HT-29 (cell line): Measurements from ENCODE around the gene CTH. TPM values are rescaled to one million over a fixed set of nuclear protein-coding genes. Genes with fewer than 3 reads are reported as not detected.
"Not testable (repeated sequence)": the region's sequence is repeated elsewhere in the genome, so short reads cannot be mapped to it uniquely, and the experiment has no call there.

Experiments used
- DNase-seq: peaks from one replicate; pipeline ENCODE4 v3.0.0-alpha.2; 2015; ENCODE audit warnings: low spot score
- total RNA-seq: library from RNA; depleted of rRNA; stranded (reverse); fragments of >200 nt; shearing (Covaris generic); gene quantifications from 2 replicates; pipeline ENCODE4 v1.2.3, GENCODE V29; 2014; rRNA removed

Gene CTH
- 1.0 and 4.9 TPM in 2 replicates for total RNA-seq

DNA sequence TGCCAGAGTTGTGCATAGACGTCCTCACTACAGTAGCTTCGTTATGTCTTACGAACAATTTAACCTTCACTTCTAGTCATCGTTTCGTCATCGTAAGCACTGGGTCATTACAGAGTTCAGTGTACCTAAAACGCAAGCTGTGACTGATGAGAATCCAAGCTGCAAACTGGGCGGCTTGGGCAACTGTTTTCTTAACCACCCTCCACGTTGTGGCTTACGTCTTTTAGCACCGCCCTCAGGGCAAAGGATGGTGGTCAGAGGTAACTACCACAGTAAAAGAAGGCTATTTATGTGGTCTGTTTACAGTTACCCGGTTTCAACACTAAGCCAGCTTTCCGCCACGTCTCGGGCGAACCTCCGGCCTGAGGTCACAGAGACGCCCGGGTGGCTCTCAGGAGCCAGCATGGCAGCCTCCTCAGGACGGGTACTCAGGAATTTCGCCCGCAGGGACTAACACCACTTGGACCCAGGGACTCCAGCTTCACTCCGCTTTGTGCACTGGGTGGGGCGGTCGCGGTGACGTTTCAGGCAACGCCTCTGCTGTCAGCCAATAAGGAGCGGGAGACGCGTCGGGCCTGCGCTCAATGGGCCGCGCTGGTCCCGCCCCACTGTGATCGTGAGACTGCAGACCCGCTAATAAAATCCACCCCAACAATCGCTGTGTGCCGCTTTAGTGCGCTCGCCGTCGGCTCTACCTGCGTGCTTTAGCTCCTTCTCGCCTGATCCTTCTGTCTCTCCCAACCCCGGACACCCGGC lies at the start of gene CTH:
TSS of gene CTH (plus strand) at position 665 of the 756 bp plus-strand sequence. CDS start 148 bp downstream, outside the sequence.
- DNase-seq, result peak; percentile 98

DNA sequence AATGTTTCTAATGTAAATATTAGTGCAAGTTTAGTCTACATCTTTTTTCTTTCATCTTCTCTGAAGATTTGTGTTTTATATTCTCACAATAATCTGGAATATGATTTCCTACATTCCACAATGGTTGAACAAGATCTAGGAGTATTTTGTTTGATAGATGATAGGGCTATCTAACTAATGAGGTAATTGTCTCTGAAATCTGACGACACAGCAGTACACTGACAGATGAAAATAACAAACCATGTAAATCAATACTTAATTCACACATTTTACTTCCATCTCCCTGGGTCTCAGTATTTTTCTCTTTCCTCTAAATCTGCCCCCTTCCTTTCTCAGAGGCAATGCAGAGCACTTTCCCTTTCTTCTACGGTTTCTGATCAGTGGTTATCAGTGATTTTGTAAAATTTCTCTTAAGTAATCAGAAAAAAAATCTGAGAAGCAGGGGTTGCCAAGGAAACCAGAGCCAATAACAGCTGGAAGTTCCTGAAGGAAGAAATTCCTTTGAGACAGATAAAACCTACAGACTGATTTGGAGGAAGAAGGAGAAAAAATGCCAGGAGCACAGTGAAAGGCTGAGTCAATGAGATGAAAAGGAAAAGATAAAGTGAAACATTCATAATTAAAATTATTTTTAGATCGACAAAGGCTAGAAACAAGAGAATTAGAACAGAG lies 49.2 kb upstream of the CTH start:
- no peak for DNase-seq

DNA sequence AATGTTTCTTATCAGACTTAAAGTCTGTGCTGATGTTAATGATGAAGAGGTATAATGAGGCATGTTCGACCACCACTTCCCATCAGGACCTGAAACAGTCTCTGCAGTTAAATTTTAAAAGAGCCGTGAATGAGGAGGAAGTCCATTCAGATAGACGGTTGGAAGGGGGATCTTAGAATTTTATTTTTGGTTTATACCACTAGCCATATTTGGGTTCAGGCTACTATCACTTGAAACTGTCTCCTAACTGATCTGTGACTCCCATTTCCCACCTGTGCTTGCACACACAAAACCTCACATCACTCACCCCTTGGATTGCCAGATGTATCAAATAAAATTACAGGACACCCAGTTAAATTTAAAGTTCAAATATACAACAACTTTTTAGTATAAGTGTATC lies 46.6 kb upstream of the CTH start:
- DNase-seq, result no peak

DNA sequence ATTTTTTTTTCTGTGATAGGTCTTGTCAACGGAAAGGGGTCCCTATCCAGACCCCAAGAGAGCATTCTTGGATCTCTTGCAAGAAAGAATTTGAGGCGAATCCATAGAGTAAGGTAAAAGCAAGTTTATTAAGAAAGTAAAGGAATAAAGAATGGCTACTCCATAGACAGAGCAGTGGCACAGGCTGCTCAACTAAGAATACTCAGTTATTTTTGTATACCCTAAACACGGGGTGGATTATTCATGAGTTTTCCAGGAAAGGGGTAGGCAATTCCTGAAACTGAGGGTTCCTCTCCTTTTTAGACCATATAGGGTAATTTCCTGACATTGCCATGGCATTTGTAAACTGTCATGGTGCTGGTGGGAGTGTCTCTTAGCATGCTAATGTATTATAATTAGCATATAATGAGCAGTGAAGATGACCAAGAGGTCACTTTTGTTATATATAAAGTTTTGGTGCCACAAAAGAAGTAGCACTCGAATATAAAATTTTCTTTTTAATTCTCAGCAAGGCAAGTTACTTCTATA lies 44.6 kb upstream of the CTH start:
- DNase-seq, result not testable (repeated sequence)

DNA sequence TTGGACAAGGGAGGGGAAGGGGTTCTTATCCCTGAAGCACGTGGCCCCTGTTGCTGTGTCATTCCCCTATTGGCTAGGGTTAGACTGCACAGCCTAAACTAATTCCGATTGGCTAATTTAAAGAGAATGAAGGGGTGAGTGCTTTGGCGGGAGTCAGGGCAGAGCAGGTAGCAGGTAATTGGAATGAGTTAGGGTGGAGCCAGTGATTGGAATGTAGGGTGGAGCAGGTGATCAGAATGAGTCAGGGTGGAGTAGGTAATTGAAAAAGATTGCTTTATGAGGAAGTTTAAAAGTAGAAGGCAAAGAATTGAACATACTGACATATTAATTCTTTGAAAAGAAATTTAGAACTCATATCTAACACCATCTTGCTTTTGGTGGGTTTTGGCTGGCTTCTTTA lies 44.1 kb upstream of the CTH start:
- peak; percentile 64 for DNase-seq

DNA sequence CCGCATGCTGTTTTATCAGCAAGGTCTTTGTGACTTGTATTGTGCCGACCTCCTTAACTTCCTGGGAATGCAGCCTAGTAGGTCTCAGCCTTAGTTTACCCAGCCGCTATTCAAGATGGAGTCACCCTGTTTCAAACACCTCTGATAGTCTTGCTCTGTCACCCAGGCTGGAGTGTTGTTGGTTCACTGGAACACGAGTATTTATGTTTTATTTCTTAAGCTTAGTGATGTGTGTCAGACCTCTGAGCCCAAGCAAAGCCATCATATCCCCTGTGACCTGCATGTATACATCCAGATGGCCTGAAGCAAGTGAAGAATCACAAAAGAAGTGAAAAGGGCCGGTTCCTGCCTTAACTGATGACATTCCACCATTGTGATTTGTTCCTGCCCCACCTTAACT lies 43.7 kb upstream of the CTH start:
- DNase-seq, result not testable (repeated sequence)

DNA sequence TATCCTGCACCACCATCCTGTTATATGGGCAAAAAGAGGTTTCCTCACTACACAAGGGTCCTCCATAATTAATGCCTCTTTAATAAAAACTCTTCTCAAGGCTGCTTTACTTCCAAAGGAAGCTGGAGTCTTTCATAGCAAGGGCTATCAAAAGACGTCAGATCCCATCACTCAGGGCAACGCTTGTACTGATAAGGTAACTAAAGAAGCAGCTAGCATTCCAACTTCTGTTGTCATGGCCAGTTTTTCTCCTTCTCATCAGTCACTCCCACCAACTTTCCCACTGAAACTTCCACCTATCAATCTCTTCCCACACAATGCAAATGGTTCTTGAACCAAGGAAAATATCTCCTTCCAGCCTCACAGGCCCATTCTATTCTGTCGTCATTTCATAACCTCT lies 39.5 kb upstream of the CTH start:
- not testable (repeated sequence) for DNase-seq

DNA sequence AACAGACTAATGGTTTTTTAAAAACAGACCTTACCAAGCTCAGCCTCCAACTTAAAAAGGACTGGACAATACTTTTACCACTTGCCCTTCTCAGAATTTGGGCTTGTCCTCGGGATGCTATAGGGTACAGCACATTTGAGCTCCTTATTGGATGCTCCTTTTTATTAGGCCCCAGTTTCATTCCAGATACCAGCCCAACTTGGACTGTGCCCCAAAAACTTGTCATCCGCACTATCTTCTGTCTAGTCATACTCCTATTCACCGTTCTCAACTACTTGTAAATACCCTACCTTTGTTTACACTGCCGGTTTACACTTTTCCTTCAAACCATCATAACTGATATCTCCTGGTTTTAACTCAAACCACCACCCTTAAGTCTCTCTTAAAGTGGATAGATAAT lies 38.6 kb upstream of the CTH start:
- DNase-seq, result no peak

DNA sequence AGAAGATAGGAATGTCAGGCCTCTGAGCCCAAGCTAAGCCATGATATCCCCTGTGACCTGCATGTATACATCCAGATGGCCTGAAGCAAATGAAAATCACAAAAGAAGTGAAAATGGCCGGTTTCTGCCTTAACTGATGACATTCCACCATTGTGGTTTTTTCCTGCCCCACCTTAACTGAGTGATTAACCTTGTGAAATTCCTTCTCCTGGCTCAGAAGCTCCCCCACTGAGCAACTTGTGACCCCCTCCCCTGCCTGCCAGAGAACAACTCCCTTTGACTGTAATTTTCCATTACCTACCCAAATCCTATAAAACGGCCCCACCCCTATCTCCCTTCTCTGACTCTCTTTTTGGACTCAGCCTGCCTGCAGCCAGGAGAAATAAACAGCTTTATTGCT lies 37.5 kb upstream of the CTH start:
- not testable (repeated sequence) for DNase-seq

DNA sequence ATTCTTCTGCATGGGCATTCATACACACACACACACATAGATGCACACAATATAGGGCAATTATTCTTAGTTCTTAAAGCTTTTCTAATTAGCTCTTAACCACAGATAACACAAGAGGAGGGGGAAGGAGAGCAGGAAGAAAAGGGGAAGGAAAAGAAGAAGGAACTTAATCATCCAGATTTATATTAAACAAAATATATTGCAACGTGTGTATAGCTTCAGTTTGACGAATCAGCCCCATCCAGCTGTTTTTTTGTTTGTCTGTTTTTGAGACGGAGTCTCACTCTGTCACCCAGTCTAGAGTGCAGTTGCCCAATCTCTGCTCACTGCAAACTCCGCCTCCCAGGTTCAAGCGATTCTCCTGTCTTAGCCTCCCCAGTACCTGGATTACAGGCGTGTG lies 34.9 kb upstream of the CTH start:
- no peak for DNase-seq

DNA sequence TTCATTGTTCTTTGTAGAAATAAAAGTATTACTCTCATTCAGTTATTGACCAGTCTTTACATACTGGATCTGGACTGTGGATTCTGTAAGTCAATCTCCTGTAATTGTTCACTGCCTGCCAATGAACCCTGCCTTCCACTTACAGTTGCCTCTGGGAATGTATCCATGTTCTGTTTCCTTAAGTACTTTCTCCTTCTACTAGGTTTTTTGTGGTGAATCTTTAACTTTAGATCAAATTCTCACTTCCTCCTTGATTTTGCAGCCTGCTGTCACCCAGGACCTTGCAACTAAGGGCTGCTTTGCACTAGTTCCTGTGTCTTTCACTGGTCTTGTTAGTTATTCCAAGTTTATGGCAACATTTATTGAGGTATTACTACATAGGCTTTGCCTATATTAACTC lies 28.4 kb upstream of the CTH start:
- no peak for DNase-seq

DNA sequence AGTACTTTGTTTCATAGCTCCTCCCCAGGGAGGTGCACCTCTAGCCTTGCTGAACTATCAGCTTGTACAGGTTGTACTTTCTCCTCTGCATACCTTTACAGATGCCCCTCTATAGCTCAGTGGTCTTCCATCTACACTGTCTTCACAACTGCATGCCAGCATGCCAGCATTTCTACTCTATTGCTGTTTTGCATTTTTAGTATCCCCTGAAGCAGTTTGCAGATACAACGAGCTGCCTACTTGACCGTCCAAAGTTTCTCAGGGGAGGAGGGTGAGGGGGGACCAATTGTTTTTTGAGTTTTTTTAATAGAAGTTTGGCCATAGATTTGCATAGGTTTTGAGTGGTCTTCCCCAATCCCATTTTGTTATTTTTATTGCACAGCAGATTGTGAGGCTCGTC lies 27.6 kb upstream of the CTH start:
- no peak for DNase-seq

DNA sequence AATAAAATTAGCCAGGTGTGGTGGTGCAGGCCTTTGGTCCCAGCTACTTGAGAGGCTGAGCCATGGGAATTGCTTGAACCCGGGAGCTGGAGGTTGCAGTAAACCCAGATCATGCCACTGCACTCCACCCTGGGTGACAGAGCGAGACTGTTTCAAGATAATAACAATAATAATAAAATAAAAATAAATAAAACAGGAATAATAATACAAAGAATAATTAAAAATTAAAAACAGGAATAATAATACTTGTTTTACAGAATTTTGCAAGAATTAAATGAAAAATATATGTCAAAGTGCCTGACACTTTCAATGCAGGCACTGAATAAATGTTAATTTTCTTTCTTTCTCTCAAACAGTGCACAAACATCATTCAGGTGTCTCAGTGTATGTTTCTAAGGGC lies 26.5 kb upstream of the CTH start:
- DNase-seq, result no peak

DNA sequence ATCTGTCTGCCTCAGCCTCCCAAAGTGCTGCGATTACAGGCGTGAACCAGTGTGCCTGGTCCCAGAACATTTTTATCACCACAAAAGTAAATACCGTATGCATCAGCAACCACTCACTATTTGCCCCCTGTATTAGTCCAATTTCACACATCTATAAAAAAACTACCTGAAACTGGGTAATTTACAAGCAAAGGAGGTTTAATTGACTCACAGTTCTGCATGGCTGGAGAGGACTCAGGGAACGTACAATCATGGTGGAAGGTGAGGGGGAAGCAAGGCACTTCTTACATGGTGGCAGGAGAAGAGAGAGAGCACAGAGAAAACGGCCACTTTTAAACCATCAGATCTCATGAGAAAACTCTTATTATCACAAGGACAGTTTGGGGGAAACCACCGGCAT lies 25.6 kb upstream of the CTH start:
- no peak for DNase-seq

DNA sequence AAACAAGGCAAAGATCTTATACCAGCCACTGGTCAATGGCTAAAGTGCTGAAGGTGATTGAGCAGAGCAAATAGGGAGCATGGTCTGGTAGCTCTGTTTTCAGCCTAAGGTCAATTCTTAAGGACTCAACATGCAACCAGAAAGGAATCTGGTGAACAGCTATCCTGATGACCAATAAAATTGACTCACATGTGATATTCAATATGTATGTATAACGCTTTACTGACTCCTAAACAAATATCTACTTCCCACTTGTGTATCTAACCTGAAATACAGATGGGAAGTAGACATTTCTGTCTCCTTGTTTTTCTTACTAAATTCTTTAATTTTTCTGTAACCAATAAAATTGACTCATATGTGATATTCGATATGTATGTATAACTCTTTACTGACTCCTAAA lies 24.9 kb upstream of the CTH start:
- no peak for DNase-seq

DNA sequence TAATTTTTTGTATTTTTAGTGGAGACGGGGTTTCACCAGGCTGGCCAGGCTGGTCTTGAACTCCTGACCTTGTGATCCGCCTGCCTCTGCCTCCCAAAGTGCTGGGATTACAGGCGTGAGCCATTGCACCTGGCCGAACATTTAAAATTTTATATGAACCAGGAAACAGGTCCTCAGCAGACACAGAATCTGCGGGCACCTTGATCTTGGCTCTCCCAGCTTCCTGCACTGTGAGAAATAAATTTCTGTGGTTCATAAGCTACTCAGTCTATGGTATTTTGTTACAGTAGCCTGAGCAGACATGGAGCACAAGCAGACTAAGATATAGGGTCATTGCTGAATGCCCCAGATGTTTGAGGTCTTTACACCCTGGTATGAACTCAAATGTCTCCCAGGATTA lies 23.6 kb upstream of the CTH start:
- no peak for DNase-seq

DNA sequence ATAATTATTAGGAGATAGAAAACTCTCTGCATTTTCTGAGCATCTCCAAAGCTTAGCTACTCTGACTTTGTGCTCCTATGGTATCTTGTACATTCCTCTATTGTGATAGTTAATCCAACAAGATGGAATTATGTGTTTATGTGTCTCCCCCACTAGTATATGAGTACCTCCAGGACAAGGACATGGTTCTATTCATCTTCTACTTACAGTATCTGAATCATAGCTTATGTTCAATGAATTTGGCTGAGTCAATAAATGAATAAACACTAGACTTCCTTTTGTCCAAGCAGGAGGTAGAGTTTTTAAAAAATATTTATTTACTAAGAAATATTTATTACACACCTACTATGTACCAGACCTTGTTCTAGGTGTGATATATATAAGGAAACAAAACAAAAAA lies 18.4 kb upstream of the CTH start:
- DNase-seq, result no peak

DNA sequence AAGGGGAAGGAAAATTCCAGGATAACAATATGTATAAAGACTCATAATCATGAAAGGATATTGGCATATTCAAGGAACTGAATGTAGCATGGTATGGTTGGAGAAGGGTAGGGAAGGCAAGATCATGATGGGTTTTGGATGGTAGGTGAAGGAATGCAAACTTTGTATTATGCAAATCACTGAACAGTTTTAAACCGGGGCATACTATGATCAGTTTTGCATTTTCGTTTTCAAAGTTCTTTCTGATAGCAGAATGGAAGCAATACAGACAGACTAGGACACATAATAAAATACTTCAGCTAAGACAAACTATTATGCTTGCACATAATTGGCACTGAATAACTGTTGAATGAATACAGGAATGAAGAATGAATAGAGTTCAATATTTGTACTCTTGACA lies 14.5 kb upstream of the CTH start:
- DNase-seq, result no peak

DNA sequence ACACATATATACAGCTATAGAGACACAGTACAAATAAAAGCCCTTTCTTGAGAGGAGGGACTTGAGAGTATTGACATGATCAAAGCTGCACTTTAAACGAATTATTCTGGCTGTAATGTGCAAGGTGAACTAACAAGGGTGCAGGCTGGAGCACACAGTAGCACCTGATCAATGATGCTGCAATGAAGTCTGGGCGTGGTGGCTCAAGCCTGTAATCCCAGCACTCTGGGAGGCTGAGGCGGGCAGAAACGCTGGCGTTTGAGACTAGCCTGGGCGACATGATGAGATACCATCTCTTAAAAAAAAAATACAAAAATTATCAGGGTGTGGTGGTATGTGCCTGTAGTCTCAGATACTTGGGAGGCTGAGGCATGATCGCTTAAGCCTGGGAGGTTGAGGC lies 14.1 kb upstream of the CTH start:
- DNase-seq, result no peak

DNA sequence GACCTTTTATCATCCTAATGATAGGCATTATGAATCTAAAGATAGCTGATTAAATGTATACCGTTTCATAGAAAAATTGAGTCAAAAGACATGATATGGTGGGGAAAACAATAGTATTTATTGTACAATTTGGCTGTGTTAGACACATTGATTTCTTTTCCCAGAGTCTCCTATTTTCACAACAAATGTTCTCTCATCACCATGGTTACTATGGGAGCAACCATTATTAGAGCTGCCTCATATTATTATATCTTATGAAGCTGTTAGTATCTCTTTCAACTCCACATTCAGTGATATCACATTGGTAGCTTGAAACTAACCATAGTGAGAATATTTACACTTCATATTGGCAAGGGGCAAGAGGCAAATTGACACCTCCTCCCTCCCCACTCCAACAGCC lies 10.7 kb upstream of the CTH start:
- no peak for DNase-seq

DNA sequence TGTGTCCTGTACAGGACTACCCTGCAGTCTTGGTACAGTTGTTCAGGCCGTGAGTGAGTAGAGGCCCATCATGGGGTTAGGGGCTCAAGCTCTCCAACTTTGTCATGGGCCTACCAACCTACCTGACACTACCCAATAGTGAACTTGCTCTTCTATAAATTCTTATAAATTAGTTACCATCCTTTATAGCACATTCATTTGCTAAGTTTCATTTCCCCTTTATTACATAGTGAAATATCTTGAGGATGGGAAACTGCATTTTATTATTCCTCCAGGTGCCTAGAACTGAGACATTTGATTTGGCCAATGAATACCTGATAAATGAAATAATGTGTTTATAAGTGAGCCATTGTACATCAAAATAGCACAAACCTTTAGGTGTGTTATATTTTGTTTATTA lies 9.1 kb upstream of the CTH start:
- no peak for DNase-seq

DNA sequence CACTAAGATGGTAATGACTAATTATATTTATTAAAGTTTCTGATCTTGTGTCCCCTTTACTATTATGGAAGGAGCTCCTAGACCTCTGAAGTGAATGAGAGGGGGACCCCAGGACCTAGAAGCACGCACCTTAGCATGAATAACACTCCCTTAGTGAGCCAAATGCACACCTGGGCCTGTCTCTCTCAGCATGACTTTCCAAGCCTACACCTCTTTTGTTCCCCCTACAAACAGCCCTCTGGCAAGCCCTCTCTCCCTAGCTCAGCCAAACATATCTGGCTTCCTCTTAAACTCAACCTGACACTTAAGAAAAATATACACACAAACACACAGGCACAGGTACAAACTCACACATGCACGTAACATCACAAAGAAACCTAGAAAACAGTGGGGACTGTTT lies 7.3 kb upstream of the CTH start:
- no peak for DNase-seq

DNA sequence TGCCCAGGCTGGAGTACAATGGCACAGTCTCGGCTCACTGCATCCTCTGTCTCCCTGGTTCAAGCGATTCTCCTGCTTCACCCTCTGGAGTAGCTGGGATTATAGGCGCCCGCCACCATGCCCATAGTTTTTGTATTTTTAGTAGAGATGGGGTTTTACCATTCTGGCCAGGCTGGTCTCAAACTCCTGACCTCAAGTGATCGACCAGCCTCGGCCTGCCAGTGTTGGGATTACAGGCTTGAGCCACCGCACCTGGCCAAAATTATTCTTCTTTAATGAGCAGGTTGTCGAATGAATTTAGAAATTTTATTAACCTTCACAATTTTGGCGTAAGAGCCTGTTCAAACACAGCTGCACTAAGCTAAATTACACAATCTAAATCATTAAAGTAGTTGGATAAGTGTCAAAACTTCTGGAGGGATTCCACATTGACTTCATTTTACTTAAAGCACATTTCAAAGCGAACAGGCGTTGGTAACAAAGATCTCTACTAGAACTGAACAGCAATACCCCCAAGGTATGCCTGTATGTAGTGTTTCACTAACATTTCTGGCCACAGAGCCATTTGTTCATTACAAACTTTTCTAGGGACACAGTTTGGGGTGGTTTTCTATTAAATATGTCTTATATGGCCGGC lies 5.2 kb upstream of the CTH start:
- no peak for DNase-seq
